T follicular helper cell (primary cell): ENCODE measurements around the gene SOX15.
A peak's percentile ranks its signal among the peaks of the same experiment; 100 is the strongest.

Experiments
- DNase-seq: peaks from one replicate; pipeline ENCODE4 v3.0.0-alpha.2; 2020; ENCODE audit warnings: low read depth

Gene SOX15

GRCh38 chr17:7577327-7578199 lies 12.3 kb downstream of the SOX15 start:
- no peak for DNase-seq

- no peak for DNase-seq
These were observed 13.4 kb downstream of the SOX15 start for GRCh38 chr17:7576432-7576937.

GRCh38 chr17:7575959-7576358 lies 13.9 kb downstream of the SOX15 start:
- DNase-seq, result no peak

DNA sequence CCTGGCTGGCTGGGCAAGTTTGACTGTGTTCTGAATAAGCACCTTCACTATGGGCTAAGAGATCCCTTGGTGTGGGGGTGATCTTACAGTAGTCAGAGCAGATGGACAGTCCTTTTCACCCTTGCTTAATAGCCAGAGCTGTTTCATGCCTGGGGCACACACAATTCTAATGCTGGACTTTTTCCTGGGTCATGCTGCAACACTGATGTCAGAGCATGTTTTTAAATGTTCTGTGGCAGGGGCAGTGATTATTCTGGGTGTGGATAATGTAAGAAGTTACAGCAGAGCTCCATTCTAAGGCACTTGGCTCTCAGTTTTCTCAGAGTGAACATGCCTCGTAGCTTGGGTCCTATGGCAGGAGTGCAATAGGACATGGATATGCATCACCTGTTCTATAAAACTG lies 14.4 kb downstream of the SOX15 start:
- DNase-seq, result no peak

GRCh38 chr17:7574176-7574953 lies 15.5 kb downstream of the SOX15 start:
- DNase-seq, result no peak

GRCh38 chr17:7573324-7574080 lies 16.4 kb downstream of the SOX15 start:
- DNase-seq, result peak; percentile 87

- peak; percentile 100 for DNase-seq
These were observed 17.1 kb downstream of the SOX15 start for GRCh38 chr17:7572588-7573323.

DNA sequence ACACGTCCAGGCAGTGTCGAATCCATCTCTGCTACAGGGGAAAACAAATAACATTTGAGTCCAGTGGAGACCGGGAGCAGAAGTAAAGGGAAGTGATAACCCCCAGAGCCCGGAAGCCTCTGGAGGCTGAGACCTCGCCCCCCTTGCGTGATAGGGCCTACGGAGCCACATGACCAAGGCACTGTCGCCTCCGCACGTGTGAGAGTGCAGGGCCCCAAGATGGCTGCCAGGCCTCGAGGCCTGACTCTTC lies 17.6 kb downstream of the SOX15 start:
- no peak for DNase-seq

DNA sequence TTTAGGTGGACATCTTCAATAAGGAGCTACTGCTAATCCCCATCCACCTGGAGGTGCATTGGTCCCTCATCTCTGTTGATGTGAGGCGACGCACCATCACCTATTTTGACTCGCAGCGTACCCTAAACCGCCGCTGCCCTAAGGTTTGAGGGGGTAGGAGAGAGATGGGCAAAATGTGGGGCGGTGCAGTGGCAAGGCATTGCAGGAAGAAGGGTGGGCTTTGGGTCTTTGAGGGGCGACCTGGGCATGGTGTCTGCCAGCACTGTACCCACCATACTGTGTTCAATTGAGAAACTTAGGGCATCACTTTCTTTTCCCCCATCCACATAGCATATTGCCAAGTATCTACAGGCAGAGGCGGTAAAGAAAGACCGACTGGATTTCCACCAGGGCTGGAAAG lies 19.5 kb downstream of the SOX15 start:
- no peak for DNase-seq

DNA sequence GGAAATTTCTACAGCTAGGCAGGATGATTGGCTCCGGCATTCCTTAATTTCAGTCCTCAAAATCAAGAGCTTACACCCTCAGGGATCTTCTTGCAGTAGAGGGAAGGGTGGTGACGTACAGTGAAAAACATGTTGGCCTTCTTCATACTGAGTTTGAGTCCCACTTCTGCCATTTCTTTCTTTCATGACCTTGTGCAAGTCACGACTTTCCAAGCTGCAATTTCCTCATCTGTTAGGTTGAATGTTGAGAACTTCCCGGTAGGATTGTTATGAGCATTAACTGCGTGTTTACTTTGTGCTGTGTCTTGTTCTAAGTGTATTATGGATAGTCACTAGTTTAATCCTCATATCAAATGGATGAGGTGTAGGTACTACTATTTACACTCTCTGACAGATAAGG lies 20.3 kb downstream of the SOX15 start:
- DNase-seq, result no peak

DNA sequence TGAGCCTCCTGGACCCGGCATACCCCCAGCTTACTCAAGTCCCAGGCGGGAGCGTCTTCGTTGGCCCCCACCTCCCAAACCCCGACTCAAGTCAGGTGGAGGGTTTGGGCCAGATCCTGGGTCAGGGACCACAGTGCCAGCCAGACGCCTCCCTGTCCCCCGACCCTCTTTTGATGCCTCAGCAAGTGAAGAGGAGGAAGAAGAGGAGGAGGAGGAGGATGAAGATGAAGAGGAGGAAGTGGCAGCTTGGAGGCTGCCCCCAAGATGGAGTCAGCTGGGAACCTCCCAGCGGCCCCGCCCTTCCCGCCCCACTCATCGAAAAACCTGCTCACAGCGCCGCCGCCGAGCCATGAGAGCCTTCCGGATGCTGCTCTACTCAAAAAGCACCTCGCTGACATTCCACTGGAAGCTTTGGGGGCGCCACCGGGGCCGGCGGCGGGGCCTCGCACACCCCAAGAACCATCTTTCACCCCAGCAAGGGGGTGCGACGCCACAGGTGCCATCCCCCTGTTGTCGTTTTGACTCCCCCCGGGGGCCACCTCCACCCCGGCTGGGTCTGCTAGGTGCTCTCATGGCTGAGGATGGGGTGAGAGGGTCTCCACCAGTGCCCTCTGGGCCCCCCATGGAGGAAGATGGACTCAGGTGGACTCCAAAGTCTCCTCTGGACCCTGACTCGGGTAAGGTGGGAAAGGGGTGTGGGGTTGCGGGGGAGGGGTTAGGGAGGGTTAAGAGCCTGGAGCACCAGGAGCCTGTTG lies 26.6 kb downstream of the SOX15 start:
- no peak for DNase-seq

DNA sequence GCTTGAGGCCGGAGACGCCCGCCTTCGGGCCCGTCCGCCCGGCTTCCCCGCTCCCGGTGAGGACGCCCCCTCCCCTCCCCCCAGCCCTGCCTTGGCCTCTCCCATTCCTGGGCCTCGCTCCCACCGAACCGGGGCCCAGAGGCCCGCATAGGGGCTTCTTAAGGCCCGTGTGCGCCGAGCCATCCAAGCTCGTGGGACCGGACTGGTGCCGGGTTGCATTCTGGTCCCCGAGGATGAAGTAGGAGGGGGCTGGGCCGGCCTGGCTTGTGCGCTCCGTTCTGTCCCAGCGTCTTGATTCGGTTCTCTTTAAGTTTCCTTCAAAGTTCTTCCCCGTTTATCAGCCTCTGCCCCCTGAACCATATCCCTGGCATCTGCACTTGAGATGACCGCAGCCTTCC lies 27.7 kb downstream of the SOX15 start:
- DNase-seq, result no peak

DNA sequence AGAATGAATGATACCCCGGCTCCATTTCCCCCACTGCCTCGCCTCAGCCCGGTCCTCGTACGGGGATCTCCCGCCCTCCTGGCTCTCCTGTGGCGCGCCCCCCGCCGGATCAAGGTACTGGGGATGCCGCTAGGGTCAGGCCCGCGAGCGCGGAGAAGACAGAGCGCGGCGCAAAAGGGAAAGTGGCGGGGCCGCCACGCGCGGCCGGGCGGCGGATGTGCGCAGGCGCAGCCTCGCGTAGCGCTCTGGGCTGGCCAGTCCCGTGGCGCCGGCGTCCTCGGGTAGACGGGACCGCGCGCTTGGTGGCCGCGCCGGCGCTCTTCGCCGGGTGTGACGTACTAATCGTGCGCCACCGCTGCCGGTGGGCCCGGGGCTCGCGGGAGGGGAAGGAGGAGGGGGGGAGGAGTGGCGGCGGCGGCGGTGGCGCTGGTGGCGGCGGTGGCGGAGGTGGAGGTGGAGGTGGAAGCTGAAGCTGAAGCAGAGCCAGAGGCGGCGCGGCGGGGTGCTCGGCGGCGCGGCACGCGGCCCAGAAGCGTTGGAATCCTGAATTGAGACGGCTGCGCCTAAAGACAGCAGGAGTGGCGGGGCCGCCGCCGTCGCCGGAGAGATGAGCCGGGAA lies 28.2 kb downstream of the SOX15 start, which contains the start of gene SENP3:
SENP3 (plus strand) TSS at position 331 of the 619 bp plus-strand sequence. CDS start 1,158 bp downstream, outside the sequence.
- DNase-seq, result peak; percentile 88

DNA sequence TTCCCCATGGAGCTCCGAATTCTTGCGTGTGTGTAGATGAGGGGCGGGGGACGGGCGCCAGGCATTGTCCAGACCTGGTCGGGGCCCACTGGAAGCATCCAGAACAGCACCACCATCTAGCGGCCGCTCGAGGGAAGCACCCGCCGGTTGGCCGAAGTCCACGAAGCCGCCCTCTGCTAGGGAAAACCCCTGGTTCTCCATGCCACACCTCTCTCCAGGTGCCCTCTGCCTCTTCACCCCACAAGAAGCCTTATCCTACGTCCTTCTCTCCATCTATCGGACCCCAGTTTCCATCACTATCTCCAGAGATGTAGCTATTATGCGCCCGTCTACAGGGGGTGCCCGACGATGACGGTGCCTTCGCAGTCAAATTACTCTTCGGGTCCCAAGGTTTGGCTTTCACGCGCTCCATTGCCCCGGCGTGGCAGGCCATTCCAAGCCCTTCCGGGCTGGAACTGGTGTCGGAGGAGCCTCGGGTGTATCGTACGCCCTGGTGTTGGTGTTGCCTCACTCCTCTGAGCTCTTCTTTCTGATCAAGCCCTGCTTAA lies 28.8 kb downstream of the SOX15 start:
- peak; percentile 65 for DNase-seq

DNA sequence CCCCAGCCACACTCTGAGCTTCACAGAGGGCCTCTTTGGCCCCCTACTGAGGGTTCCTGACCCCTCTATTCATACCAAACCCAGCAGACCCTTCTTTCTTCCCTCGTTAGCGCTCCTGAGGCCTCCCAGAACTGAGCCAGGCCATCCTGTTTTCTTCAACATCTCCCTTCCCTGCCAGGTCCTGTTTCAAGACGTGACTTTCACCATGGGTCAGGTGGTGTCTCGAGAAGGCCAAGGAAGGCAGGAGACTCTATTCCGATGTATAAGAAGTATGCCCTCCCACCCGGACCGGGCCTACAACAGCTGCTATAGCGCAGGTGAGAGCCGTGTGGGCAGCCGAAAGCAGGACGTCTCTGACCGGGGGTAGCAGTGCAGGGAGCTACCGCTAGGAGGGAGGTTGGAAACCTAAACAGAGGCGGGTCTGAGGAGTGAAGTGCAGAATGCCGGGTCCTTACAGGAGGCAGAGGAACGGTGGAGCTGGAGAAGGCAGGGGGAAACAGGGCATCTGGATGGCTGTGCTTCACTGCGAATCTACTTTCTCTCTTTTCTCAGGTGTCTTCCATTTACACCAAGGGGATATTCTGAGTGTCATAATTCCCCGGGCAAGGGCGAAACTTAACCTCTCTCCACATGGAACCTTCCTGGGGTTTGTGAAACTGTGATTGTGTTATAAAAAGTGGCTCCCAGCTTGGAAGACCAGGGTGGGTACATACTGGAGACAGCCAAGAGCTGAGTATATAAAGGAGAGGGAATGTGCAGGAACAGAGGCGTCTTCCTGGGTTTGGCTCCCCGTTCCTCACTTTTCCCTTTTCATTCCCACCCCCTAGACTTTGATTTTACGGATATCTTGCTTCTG lies 29.5 kb downstream of the SOX15 start:
- DNase-seq, result no peak

- DNase-seq, result no peak
These were observed 30.3 kb downstream of the SOX15 start for GRCh38 chr17:7559320-7560171.

GRCh38 chr17:7558544-7559319 lies 31.2 kb downstream of the SOX15 start, which contains the start of gene TNFSF13:
TSS of gene TNFSF13 (plus strand) at chr17:7558750. CDS start at chr17:7559040, 290 bp downstream.
- DNase-seq, result no peak
